ENCODE measurements around the gene ITPRIPL1.

Gene ITPRIPL1

GRCh38 chr2:96305979-96306308, 19.2 kb upstream of the ITPRIPL1 start:
- H3K4me3 ChIP-seq (ENCODE audit: low read length in 2 of 2) = peak overlapping the region; percentile 96 to 99
- H3K9me3 ChIP-seq (ENCODE audit: control insufficient read depth in 2 of 2, low read length in 2 of 2) = no peaks in the 10 kb centered on the region
- H3K4me1 ChIP-seq (ENCODE audit: control insufficient read depth, insufficient read depth, low read length) = peaks cover 12% of the 10 kb centered on the region
- H3K27me3 ChIP-seq (ENCODE audit: control insufficient read depth in 1 of 2, insufficient read depth in 2 of 2, low read length in 2 of 2) = no peaks in the 10 kb centered on the region
- peak overlapping the region; percentile 78 to 91 for H3K9ac ChIP-seq (ENCODE audit: low read length in 2 of 2)
- peak overlapping the region; percentile 76 for H3K27ac ChIP-seq (ENCODE audit: low read length)
- H3K36me3 ChIP-seq (ENCODE audit: control insufficient read depth in 2 of 2, insufficient read depth in 2 of 2, low read length in 2 of 2) = peaks cover 24% of the 10 kb centered on the region in 2 donors

- Histone ChIP-seq H3K9ac (ENCODE audit: low read length in 2 of 2) (peak overlapping the region in 1 of 2 donors; percentile 78), H3K27ac (ENCODE audit: low read length) (peak overlapping the region; percentile 76), H3K27me3 (ENCODE audit: control insufficient read depth in 1 of 2, insufficient read depth in 2 of 2, low read length in 2 of 2) (no peaks in the 10 kb centered on the region), H3K9me3 (ENCODE audit: control insufficient read depth in 2 of 2, low read length in 2 of 2) (no peaks in the 10 kb centered on the region), H3K4me3 (ENCODE audit: low read length in 2 of 2) (peak overlapping the region; percentile 96 to 99), H3K4me1 (ENCODE audit: control insufficient read depth, insufficient read depth, low read length) (peaks cover 12% of the 10 kb centered on the region), H3K36me3 (ENCODE audit: control insufficient read depth in 2 of 2, insufficient read depth in 2 of 2, low read length in 2 of 2) (peaks cover 20% of the 10 kb centered on the region in 2 donors)
These were observed 18.7 kb upstream of the ITPRIPL1 start for GRCh38 chr2:96306370-96306769.

- no peak overlapping the region for H3K27ac ChIP-seq (ENCODE audit: low read length)
- no peaks in the 10 kb centered on the region for H3K27me3 ChIP-seq (ENCODE audit: control insufficient read depth in 1 of 2, insufficient read depth in 2 of 2, low read length in 2 of 2)
- peaks cover 12% of the 10 kb centered on the region for H3K4me1 ChIP-seq (ENCODE audit: control insufficient read depth, insufficient read depth, low read length)
- H3K9ac ChIP-seq (ENCODE audit: low read length in 2 of 2) = no peak overlapping the region
- no peak overlapping the region for H3K4me3 ChIP-seq (ENCODE audit: low read length in 2 of 2)
- H3K36me3 ChIP-seq (ENCODE audit: control insufficient read depth in 2 of 2, insufficient read depth in 2 of 2, low read length in 2 of 2) = peaks cover 1% of the 10 kb centered on the region in 2 donors
- no peaks in the 10 kb centered on the region for H3K9me3 ChIP-seq (ENCODE audit: control insufficient read depth in 2 of 2, low read length in 2 of 2)
These were observed 16.9 kb upstream of the ITPRIPL1 start for GRCh38 chr2:96308248-96308647.

GRCh38 chr2:96315005-96315399, 10.1 kb upstream of the ITPRIPL1 start:
- H3K9ac ChIP-seq (ENCODE audit: low read length in 2 of 2) = no peak overlapping the region
- H3K36me3 ChIP-seq (ENCODE audit: control insufficient read depth in 2 of 2, insufficient read depth in 2 of 2, low read length in 2 of 2) = no peaks in the 10 kb centered on the region
- H3K4me3 ChIP-seq (ENCODE audit: low read length in 2 of 2) = no peak overlapping the region
- peaks cover 8 to 11% of the 10 kb centered on the region in 2 donors for H3K27me3 ChIP-seq (ENCODE audit: control insufficient read depth in 1 of 2, insufficient read depth in 2 of 2, low read length in 2 of 2)
- no peaks in the 10 kb centered on the region for H3K9me3 ChIP-seq (ENCODE audit: control insufficient read depth in 2 of 2, low read length in 2 of 2)
- H3K27ac ChIP-seq (ENCODE audit: low read length) = no peak overlapping the region
- H3K4me1 ChIP-seq (ENCODE audit: control insufficient read depth, insufficient read depth, low read length) = no peaks in the 10 kb centered on the region

- no peak overlapping the region for H3K4me3 ChIP-seq (ENCODE audit: low read length in 2 of 2)
These were observed 9.6 kb upstream of the ITPRIPL1 start for GRCh38 chr2:96315400-96316071.

GRCh38 chr2:96316999-96317398, 8.1 kb upstream of the ITPRIPL1 start:
- H3K27me3 ChIP-seq (ENCODE audit: control insufficient read depth in 1 of 2, insufficient read depth in 2 of 2, low read length in 2 of 2) = peaks cover 20 to 21% of the 10 kb centered on the region in 2 donors
- H3K4me3 ChIP-seq (ENCODE audit: low read length in 2 of 2) = no peak overlapping the region
- H3K9me3 ChIP-seq (ENCODE audit: control insufficient read depth in 2 of 2, low read length in 2 of 2) = no peaks in the 10 kb centered on the region
- no peak overlapping the region for H3K27ac ChIP-seq (ENCODE audit: low read length)
- no peaks in the 10 kb centered on the region for H3K36me3 ChIP-seq (ENCODE audit: control insufficient read depth in 2 of 2, insufficient read depth in 2 of 2, low read length in 2 of 2)
- no peak overlapping the region for H3K9ac ChIP-seq (ENCODE audit: low read length in 2 of 2)
- H3K4me1 ChIP-seq (ENCODE audit: control insufficient read depth, insufficient read depth, low read length) = peaks cover 13% of the 10 kb centered on the region

More at GRCh38 chr2:96315400-96316071, 9.6 kb upstream of the ITPRIPL1 start:
- peaks cover 8 to 16% of the 10 kb centered on the region in 2 donors for H3K27me3 ChIP-seq (ENCODE audit: control insufficient read depth in 1 of 2, insufficient read depth in 2 of 2, low read length in 2 of 2)
- no peak overlapping the region for H3K9ac ChIP-seq (ENCODE audit: low read length in 2 of 2)
- H3K9me3 ChIP-seq (ENCODE audit: control insufficient read depth in 2 of 2, low read length in 2 of 2) = no peaks in the 10 kb centered on the region
- no peaks in the 10 kb centered on the region for H3K36me3 ChIP-seq (ENCODE audit: control insufficient read depth in 2 of 2, insufficient read depth in 2 of 2, low read length in 2 of 2)
- no peaks in the 10 kb centered on the region for H3K4me1 ChIP-seq (ENCODE audit: control insufficient read depth, insufficient read depth, low read length)
- no peak overlapping the region for H3K27ac ChIP-seq (ENCODE audit: low read length)

- H3K4me3 ChIP-seq (ENCODE audit: low read length in 2 of 2) = no peak overlapping the region
- peaks cover 22% of the 10 kb centered on the region in 2 donors for H3K27me3 ChIP-seq (ENCODE audit: control insufficient read depth in 1 of 2, insufficient read depth in 2 of 2, low read length in 2 of 2)
- H3K4me1 ChIP-seq (ENCODE audit: control insufficient read depth, insufficient read depth, low read length) = peaks cover 13% of the 10 kb centered on the region
- H3K27ac ChIP-seq (ENCODE audit: low read length) = no peak overlapping the region
- no peaks in the 10 kb centered on the region for H3K9me3 ChIP-seq (ENCODE audit: control insufficient read depth in 2 of 2, low read length in 2 of 2)
- H3K9ac ChIP-seq (ENCODE audit: low read length in 2 of 2) = no peak overlapping the region
- no peaks in the 10 kb centered on the region for H3K36me3 ChIP-seq (ENCODE audit: control insufficient read depth in 2 of 2, insufficient read depth in 2 of 2, low read length in 2 of 2)
These were observed 7.5 kb upstream of the ITPRIPL1 start for GRCh38 chr2:96317584-96317997.

GRCh38 chr2:96318723-96319122, 6.4 kb upstream of the ITPRIPL1 start:
- H3K27me3 ChIP-seq (ENCODE audit: control insufficient read depth in 1 of 2, insufficient read depth in 2 of 2, low read length in 2 of 2) = peaks cover 22 to 29% of the 10 kb centered on the region in 2 donors
- H3K27ac ChIP-seq (ENCODE audit: low read length) = no peak overlapping the region
- no peak overlapping the region for H3K9ac ChIP-seq (ENCODE audit: low read length in 2 of 2)
- no peaks in the 10 kb centered on the region for H3K36me3 ChIP-seq (ENCODE audit: control insufficient read depth in 2 of 2, insufficient read depth in 2 of 2, low read length in 2 of 2)
- no peaks in the 10 kb centered on the region for H3K9me3 ChIP-seq (ENCODE audit: control insufficient read depth in 2 of 2, low read length in 2 of 2)
- no peak overlapping the region for H3K4me3 ChIP-seq (ENCODE audit: low read length in 2 of 2)
- H3K4me1 ChIP-seq (ENCODE audit: control insufficient read depth, insufficient read depth, low read length) = peaks cover 13% of the 10 kb centered on the region

GRCh38 chr2:96319396-96319795, 5.7 kb upstream of the ITPRIPL1 start:
- H3K9me3 ChIP-seq (ENCODE audit: control insufficient read depth in 2 of 2, low read length in 2 of 2) = no peaks in the 10 kb centered on the region
- peaks cover 13% of the 10 kb centered on the region for H3K4me1 ChIP-seq (ENCODE audit: control insufficient read depth, insufficient read depth, low read length)
- H3K36me3 ChIP-seq (ENCODE audit: control insufficient read depth in 2 of 2, insufficient read depth in 2 of 2, low read length in 2 of 2) = no peaks in the 10 kb centered on the region
- no peak overlapping the region for H3K4me3 ChIP-seq (ENCODE audit: low read length in 2 of 2)
- H3K27me3 ChIP-seq (ENCODE audit: control insufficient read depth in 1 of 2, insufficient read depth in 2 of 2, low read length in 2 of 2) = peaks cover 22 to 33% of the 10 kb centered on the region in 2 donors
- no peak overlapping the region for H3K27ac ChIP-seq (ENCODE audit: low read length)
- no peak overlapping the region for H3K9ac ChIP-seq (ENCODE audit: low read length in 2 of 2)

- H3K27ac ChIP-seq (ENCODE audit: low read length) = no peak overlapping the region
- H3K4me1 ChIP-seq (ENCODE audit: control insufficient read depth, insufficient read depth, low read length) = peaks cover 17% of the 10 kb centered on the region
- no peak overlapping the region for H3K9ac ChIP-seq (ENCODE audit: low read length in 2 of 2)
- peaks cover 28 to 42% of the 10 kb centered on the region in 2 donors for H3K27me3 ChIP-seq (ENCODE audit: control insufficient read depth in 1 of 2, insufficient read depth in 2 of 2, low read length in 2 of 2)
- H3K4me3 ChIP-seq (ENCODE audit: low read length in 2 of 2) = no peak overlapping the region
- H3K9me3 ChIP-seq (ENCODE audit: control insufficient read depth in 2 of 2, low read length in 2 of 2) = no peaks in the 10 kb centered on the region
- no peaks in the 10 kb centered on the region for H3K36me3 ChIP-seq (ENCODE audit: control insufficient read depth in 2 of 2, insufficient read depth in 2 of 2, low read length in 2 of 2)
These were observed 4.8 kb upstream of the ITPRIPL1 start for GRCh38 chr2:96320326-96320725.
